Measurements from ENCODE around the gene JUP. TPM values are rescaled to one million over a fixed set of nuclear protein-coding genes. Genes with fewer than 3 reads are reported as not detected.
A peak's percentile ranks its signal among the peaks of the same experiment; 100 is the strongest.

JUP gene
- total RNA-seq, 1 donor from 2014 or later = 194 TPM

- DNase-seq = no peak
Observed at GRCh38 chr17:41810659-41811548, 24.4 kb upstream of the JUP start.

- no peak for DNase-seq
Observed at GRCh38 chr17:41806685-41807445, 20.4 kb upstream of the JUP start.

GRCh38 chr17:41803049-41804020 lies 16.8 kb upstream of the JUP start:
- peak; percentile 40 for DNase-seq

GRCh38 chr17:41801374-41802271 lies 15.1 kb upstream of the JUP start:
- peak; percentile 93 for DNase-seq

- DNase-seq = peak; percentile 79
Observed at GRCh38 chr17:41800601-41801373, 14.3 kb upstream of the JUP start.

- DNase-seq = no peak
Observed at GRCh38 chr17:41799366-41799765, 12.9 kb upstream of the JUP start.

GRCh38 chr17:41797377-41797776 lies 10.9 kb upstream of the JUP start:
- no peak for DNase-seq

- no peak for DNase-seq
Observed at GRCh38 chr17:41796121-41796895, 9.8 kb upstream of the JUP start.

GRCh38 chr17:41794540-41794975 lies 8.0 kb upstream of the JUP start:
- DNase-seq = no peak

GRCh38 chr17:41793784-41794539 lies 7.5 kb upstream of the JUP start:
- DNase-seq = no peak

GRCh38 chr17:41792845-41793783 lies 6.6 kb upstream of the JUP start:
- peak; percentile 58 for DNase-seq

GRCh38 chr17:41787021-41787418 lies 509 bp upstream of the JUP start:
- no peak for DNase-seq

GRCh38 chr17:41785859-41786226 lies 668 bp downstream of the JUP start:
- DNase-seq = peak; percentile 53

- peak; percentile 78 for DNase-seq
Observed at GRCh38 chr17:41785091-41785858, 1.2 kb downstream of the JUP start.

- no peak for DNase-seq
Observed at GRCh38 chr17:41784207-41784744, 2.2 kb downstream of the JUP start.

GRCh38 chr17:41782142-41782541 lies 4.4 kb downstream of the JUP start:
- DNase-seq = no peak
